Immature natural killer cell (primary cell): ENCODE measurements around the gene COIL. TPM values are rescaled to one million over a fixed set of nuclear protein-coding genes. Genes with fewer than 3 reads are reported as not detected.

ENCODE experiments used
- DNase-seq, 3 donors: peaks; one replicate each; pipeline ENCODE4 v3.0.0; 2022; ENCODE audit warnings: mixed read lengths in 1 of 3
- H3K27ac Mint-ChIP-seq, 6 donors: one replicate each; pipeline ENCODE4 v1.8.0; 2020; ENCODE audit warnings: mixed read lengths in 6 of 6, mild to moderate bottlenecking in 5 of 6, inconsistent platforms in 4 of 6, moderate library complexity in 3 of 6
- H3K27me3 Mint-ChIP-seq, 3 donors: one replicate each; pipeline ENCODE4 v1.8.0; 2020 to 2021; ENCODE audit warnings: low read depth in 3 of 3, mild to moderate bottlenecking in 3 of 3, mixed read lengths in 3 of 3, moderate library complexity in 3 of 3, inconsistent platforms in 1 of 3
- H3K36me3 Mint-ChIP-seq, 3 donors: one replicate each; pipeline ENCODE4 v1.8.0; 2020; ENCODE audit warnings: mixed read lengths in 3 of 3, inconsistent platforms in 2 of 3, mild to moderate bottlenecking in 2 of 3
- H3K4me1 Mint-ChIP-seq, 2 donors: one replicate each; pipeline ENCODE4 v1.8.0; 2020; ENCODE audit warnings: inconsistent platforms in 2 of 2, mild to moderate bottlenecking in 2 of 2, mixed read lengths in 2 of 2, moderate library complexity in 1 of 2
- H3K4me3 Mint-ChIP-seq, 5 donors: one replicate each; pipeline ENCODE4 v1.8.0; 2020; ENCODE audit warnings: mild to moderate bottlenecking in 5 of 5, mixed read lengths in 5 of 5, inconsistent platforms in 3 of 5, moderate library complexity in 3 of 5
- H3K9me3 Mint-ChIP-seq, 6 donors: one replicate each; pipeline ENCODE4 v1.8.0; 2020; ENCODE audit warnings: mild to moderate bottlenecking in 6 of 6, mixed read lengths in 6 of 6, inconsistent platforms in 4 of 6, moderate library complexity in 3 of 6
- polyA plus RNA-seq, 3 donors: library from polyadenylated mRNA; unstranded; fragments of 300-500 nt; fragmentation: Illumina TruSeq; gene quantifications; one replicate each; pipeline ENCODE4 v1.2.3, GENCODE V29; 2021

Gene COIL
- polyA plus RNA-seq, 3 donors from 2014 or later: 7.3 to 12.5 (median 9.8) TPM

- H3K36me3 Mint-ChIP-seq: peaks cover 25 to 64% (median 37%) of the 10 kb centered on the region in 3 donors
- no peak overlapping the region for H3K4me3 Mint-ChIP-seq
- no peak overlapping the region for H3K27ac Mint-ChIP-seq
- DNase-seq: no peak
- peaks cover 13 to 20% of the 10 kb centered on the region in 2 donors for H3K4me1 Mint-ChIP-seq
- H3K27me3 Mint-ChIP-seq: peaks cover 0 to 2% (median 0%) of the 10 kb centered on the region in 3 donors
- H3K9me3 Mint-ChIP-seq: no peaks in the 10 kb centered on the region
Measured at GRCh38 chr17:56902348-56902747, 58.5 kb downstream of the COIL start.

- peaks cover 30 to 62% (median 31%) of the 10 kb centered on the region in 3 donors for H3K36me3 Mint-ChIP-seq
- peaks cover 4 to 9% of the 10 kb centered on the region in 2 donors for H3K4me1 Mint-ChIP-seq
- H3K27ac Mint-ChIP-seq: no peak overlapping the region
- no peak overlapping the region for H3K4me3 Mint-ChIP-seq
- peaks cover 0 to 2% (median 0%) of the 10 kb centered on the region in 3 donors for H3K27me3 Mint-ChIP-seq
- no peak for DNase-seq
- H3K9me3 Mint-ChIP-seq: no peaks in the 10 kb centered on the region
Measured at GRCh38 chr17:56899403-56899802, 61.4 kb downstream of the COIL start.

DNA sequence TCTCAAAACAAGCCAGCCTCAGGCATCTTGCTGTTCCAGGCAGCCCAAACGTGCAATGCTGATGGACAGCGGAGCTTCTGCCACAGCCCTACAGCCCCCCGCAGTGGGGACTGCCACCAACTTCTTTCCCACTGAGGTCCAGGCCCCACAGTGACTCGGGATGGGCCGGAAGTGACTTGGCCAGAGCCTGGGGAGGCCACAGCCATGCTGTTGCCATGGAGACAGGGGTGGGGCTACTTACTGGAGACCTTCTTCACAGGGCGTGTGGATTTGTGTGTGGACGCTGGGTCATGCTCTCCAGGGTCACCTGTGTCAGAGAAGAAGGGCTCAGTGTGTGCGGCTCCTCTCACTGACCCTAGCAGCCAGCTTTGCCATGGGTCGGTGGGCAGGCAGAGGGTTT is 62.0 kb downstream of the COIL start:
- peaks cover 0 to 2% (median 0%) of the 10 kb centered on the region in 3 donors for H3K27me3 Mint-ChIP-seq
- peaks cover 0 to 8% of the 10 kb centered on the region in 2 donors for H3K4me1 Mint-ChIP-seq
- H3K36me3 Mint-ChIP-seq: peaks cover 26 to 58% (median 32%) of the 10 kb centered on the region in 3 donors
- no peak overlapping the region for H3K4me3 Mint-ChIP-seq
- DNase-seq: no peak
- no peaks in the 10 kb centered on the region for H3K9me3 Mint-ChIP-seq
- no peak overlapping the region for H3K27ac Mint-ChIP-seq

GRCh38 chr17:56897646-56898424 is 63.0 kb downstream of the COIL start:
- no peak for DNase-seq
- Mint-ChIP-seq H3K36me3 (peaks cover 24 to 60% (median 41%) of the 10 kb centered on the region in 3 donors), H3K27ac (peak overlapping the region in 4 of 6 donors; percentile 3 to 62 (median 22)), H3K4me1 (peaks cover 0 to 8% of the 10 kb centered on the region in 2 donors), H3K27me3 (peaks cover 0 to 2% (median 0%) of the 10 kb centered on the region in 3 donors), H3K9me3 (no peaks in the 10 kb centered on the region), H3K4me3 (no peak overlapping the region)

GRCh38 chr17:56896968-56897359 is 63.9 kb downstream of the COIL start:
- Mint-ChIP-seq H3K27me3 (peaks cover 0 to 2% (median 0%) of the 10 kb centered on the region in 3 donors), H3K4me3 (no peak overlapping the region), H3K36me3 (peaks cover 32 to 65% (median 39%) of the 10 kb centered on the region in 3 donors)

DNA sequence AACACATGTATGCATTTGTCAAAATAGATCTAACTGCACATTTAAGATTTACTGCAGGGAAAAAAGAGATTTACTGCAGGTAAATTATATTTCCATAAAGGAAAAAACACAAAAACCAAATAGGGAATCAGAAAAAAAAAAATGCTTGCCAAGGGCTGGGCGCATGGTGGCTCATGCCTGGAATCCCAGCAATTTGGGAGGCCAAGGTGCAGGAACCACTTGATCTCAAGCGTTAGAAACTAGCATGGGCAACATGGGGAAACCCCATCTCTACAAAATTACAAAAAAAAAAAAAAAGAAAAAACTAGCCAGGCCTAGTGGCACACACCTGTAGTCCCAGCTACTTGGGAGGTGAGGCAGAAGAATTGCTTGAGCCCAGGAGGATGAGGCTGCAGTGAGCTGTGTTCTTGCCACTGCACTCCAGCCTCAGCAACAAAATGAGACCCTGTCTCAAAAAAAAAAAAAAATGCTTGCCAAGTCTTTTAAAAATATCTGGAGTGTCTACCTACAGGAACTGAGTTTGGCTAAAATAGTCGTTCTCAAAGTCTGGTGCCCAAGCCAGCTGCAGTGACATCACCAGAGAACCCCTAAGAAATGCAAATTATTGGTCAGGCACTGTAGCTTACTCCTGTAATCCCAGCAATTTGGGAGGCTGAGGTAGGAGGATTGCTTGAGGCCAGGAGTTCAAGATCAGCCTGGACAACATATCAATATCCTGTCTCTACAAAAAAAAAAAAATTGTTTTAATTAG is 64.5 kb downstream of the COIL start:
- peaks cover 0 to 4% (median 0%) of the 10 kb centered on the region in 3 donors for H3K27me3 Mint-ChIP-seq
- H3K4me1 Mint-ChIP-seq: peaks cover 0 to 8% of the 10 kb centered on the region in 2 donors
- no peaks in the 10 kb centered on the region for H3K9me3 Mint-ChIP-seq
- peaks cover 32 to 60% (median 39%) of the 10 kb centered on the region in 3 donors for H3K36me3 Mint-ChIP-seq
- no peak overlapping the region for H3K4me3 Mint-ChIP-seq
- no peak overlapping the region for H3K27ac Mint-ChIP-seq
- no peak for DNase-seq

More at GRCh38 chr17:56896968-56897359, 63.9 kb downstream of the COIL start:
- no peaks in the 10 kb centered on the region for H3K9me3 Mint-ChIP-seq
- H3K4me1 Mint-ChIP-seq: peaks cover 0 to 8% of the 10 kb centered on the region in 2 donors
- no peak for DNase-seq
- H3K27ac Mint-ChIP-seq: no peak overlapping the region

DNA sequence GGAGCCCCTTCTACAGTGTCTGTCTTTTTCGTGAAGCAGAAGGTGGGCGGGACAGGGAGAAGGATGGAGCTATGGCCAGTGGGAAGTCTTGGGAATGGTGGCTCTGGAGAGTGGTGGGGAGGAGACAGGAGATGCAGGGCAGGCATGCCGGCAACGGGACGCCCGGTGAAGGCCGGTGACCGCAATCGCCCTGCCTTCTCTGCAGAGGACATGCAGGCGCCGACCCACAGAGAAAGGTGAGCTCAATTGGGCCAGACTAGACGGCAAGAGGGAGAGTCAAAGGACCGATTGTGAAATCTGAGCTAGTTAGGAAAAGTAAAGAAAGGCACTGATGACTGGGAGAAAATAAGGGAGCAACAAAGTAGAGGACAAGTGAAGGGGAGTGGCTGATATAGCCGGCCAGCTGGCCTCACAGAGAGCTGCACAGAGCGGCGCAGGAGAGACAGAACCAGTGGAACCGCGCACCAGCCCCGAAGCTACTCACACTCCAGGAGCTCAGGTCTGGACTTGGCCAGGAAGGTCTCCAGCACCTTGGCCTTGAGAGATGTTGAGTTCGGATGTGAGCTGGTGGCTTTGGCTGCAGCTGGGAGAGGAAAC is 65.9 kb downstream of the COIL start:
- Mint-ChIP-seq H3K27ac (no peak overlapping the region), H3K27me3 (peaks cover 0 to 4% (median 0%) of the 10 kb centered on the region in 3 donors), H3K4me3 (no peak overlapping the region), H3K9me3 (no peaks in the 10 kb centered on the region), H3K36me3 (peaks cover 36 to 60% (median 39%) of the 10 kb centered on the region in 3 donors), H3K4me1 (peaks cover 0 to 8% of the 10 kb centered on the region in 2 donors)
- no peak for DNase-seq

DNA sequence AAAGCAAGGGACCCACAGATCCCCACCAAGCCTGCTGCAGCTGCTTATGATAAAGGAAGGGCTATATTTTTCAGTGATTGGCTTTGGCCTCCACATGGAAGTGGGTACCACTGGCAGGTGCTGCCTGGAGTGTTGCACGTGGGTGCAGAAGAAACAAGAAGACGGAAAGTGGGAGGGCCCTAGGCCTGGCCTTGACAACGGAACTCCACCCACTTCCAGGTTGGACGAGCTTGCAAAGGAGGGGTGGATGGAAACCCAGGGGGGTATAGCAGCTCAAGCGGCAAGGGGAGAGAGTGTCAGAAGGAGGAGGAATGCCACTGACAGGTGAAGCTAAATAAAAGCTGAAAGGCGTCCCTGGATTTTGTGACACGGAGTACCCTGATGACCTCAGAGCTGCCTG is 67.3 kb downstream of the COIL start:
- Mint-ChIP-seq H3K4me3 (no peak overlapping the region), H3K36me3 (peaks cover 39 to 59% (median 43%) of the 10 kb centered on the region in 3 donors), H3K27me3 (peaks cover 0 to 2% (median 0%) of the 10 kb centered on the region in 3 donors), H3K9me3 (no peaks in the 10 kb centered on the region), H3K27ac (no peak overlapping the region), H3K4me1 (peaks cover 0 to 8% of the 10 kb centered on the region in 2 donors)
- no peak for DNase-seq

- peak overlapping the region in 2 of 6 donors; percentile 0 to 8 for H3K27ac Mint-ChIP-seq
- H3K36me3 Mint-ChIP-seq: peaks cover 40 to 62% (median 54%) of the 10 kb centered on the region in 3 donors
- DNase-seq: no peak
- no peak overlapping the region for H3K4me3 Mint-ChIP-seq
- H3K9me3 Mint-ChIP-seq: peaks cover 0 to 4% (median 0%) of the 10 kb centered on the region in 6 donors
- H3K4me1 Mint-ChIP-seq: peaks cover 0 to under 1% of the 10 kb centered on the region in 2 donors
- peaks cover 0 to 2% (median 0%) of the 10 kb centered on the region in 3 donors for H3K27me3 Mint-ChIP-seq
Measured at GRCh38 chr17:56892333-56892732, 68.5 kb downstream of the COIL start.

DNA sequence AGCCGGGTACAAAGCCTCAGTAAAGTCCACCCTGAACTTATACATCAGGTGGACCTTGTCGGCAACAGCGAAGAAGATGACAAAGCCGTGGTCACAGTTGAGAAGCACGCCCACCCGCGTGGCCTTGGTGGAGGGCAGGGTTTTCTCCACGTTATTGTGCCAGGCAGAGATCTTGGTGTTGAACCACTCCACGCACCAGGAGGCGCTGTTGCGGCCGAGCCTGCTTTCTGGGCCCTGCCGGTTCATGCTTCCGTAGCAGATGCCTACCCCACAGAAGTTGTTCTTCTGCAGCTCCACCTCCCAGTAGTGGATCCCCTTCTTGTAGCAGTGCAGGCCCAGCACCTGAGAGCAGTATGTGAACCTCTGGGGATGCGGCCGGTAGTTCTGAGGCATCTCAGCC is 69.1 kb downstream of the COIL start:
- peaks cover 0 to 2% (median 0%) of the 10 kb centered on the region in 3 donors for H3K27me3 Mint-ChIP-seq
- peaks cover 0 to 7% (median 0%) of the 10 kb centered on the region in 6 donors for H3K9me3 Mint-ChIP-seq
- H3K36me3 Mint-ChIP-seq: peaks cover 44 to 68% (median 59%) of the 10 kb centered on the region in 3 donors
- no peak overlapping the region for H3K4me3 Mint-ChIP-seq
- peak overlapping the region in 1 of 6 donors; percentile 0 for H3K27ac Mint-ChIP-seq
- no peaks in the 10 kb centered on the region for H3K4me1 Mint-ChIP-seq
- peak; percentile 30 to 51 (median 39) for DNase-seq

GRCh38 chr17:56890906-56891674 is 69.8 kb downstream of the COIL start:
- no peak overlapping the region for H3K4me3 Mint-ChIP-seq
- peaks cover 44 to 73% (median 65%) of the 10 kb centered on the region in 3 donors for H3K36me3 Mint-ChIP-seq
- H3K27me3 Mint-ChIP-seq: peaks cover 0 to 2% (median 0%) of the 10 kb centered on the region in 3 donors
- peak overlapping the region in 1 of 6 donors; percentile 2 for H3K27ac Mint-ChIP-seq
- no peaks in the 10 kb centered on the region for H3K4me1 Mint-ChIP-seq
- DNase-seq: no peak
- H3K9me3 Mint-ChIP-seq: peaks cover 0 to 7% (median 0%) of the 10 kb centered on the region in 6 donors

DNA sequence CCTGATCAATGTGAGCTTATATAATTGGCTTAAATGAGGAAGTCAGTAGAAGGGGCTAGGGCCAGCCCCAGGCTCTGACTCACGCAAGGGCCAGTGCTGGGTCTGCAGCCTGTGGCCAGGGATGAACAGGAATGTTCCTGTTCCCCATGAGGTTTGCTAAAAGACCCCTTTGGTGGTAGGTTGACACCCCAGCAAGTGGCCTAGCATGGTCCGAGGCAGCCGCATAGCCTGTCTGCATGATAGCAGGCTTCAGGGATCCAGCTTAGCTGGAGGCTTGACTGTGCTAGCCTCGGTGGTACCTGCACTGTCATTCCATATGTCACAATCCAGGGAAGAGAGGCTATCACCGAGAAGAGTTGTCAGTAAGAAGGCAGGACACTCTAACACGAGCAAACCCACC is 70.5 kb downstream of the COIL start:
- Mint-ChIP-seq H3K9me3 (peaks cover 0 to 7% (median 0%) of the 10 kb centered on the region in 6 donors), H3K4me1 (no peaks in the 10 kb centered on the region), H3K4me3 (no peak overlapping the region), H3K27me3 (peaks cover 0 to 2% (median 0%) of the 10 kb centered on the region in 3 donors), H3K36me3 (peaks cover 44 to 68% (median 58%) of the 10 kb centered on the region in 3 donors), H3K27ac (no peak overlapping the region)
- DNase-seq: no peak
